Heart left ventricle (tissue), 16 donors: Measurements from ENCODE around the gene FGF6. TPM values are rescaled to one million over a fixed set of nuclear protein-coding genes. Genes with fewer than 3 reads are reported as not detected.

Experiments used
- ATAC-seq, 4 donors: fragments of 200-7000 bp; cut with Tn5 transposase; one replicate each; pipeline ENCODE4 v1.9.1; 2020 to 2022; ENCODE audit warnings: moderate library complexity in 4 of 4, mild to moderate bottlenecking in 3 of 4, moderate number of reproducible peaks in 1 of 4
- DNase-seq, 5 donors: peaks; one replicate each; pipeline ENCODE4 v3.0.0-alpha.2; 2020
- H3K27ac ChIP-seq, 12 donors: fragments of 200-600 bp; sonication (generic) in 4 of 12; one replicate each; pipeline versions ENCODE4 v1.5.0 to v1.8.0; 2016 to 2022; ENCODE audit warnings: mild to moderate bottlenecking in 2 of 12
- H3K27me3 ChIP-seq, 9 donors: fragments of 200-600 bp; sonication (generic) in 2 of 9; one replicate each; pipeline versions ENCODE4 v1.5.1 to v1.8.0; 2016 to 2022; ENCODE audit warnings: mild to moderate bottlenecking in 3 of 9
- H3K36me3 ChIP-seq, 9 donors: fragments of 200-600 bp; sonication (generic) in 2 of 9; one replicate each; pipeline versions ENCODE4 v1.5.0 to v1.8.0; 2018 to 2022; ENCODE audit warnings: mild to moderate bottlenecking in 2 of 9
- H3K4me1 ChIP-seq, 12 donors: fragments of 200-600 bp; sonication (generic) in 4 of 12; one replicate each; pipeline versions ENCODE4 v1.5.0 to v1.8.0; 2016 to 2022; ENCODE audit warnings: mild to moderate bottlenecking in 3 of 12
- H3K4me3 ChIP-seq, 12 donors: fragments of 200-600 bp; sonication (generic) in 4 of 12; one replicate each; pipeline versions ENCODE4 v1.5.0 to v1.8.0; 2017 to 2022; ENCODE audit warnings: mild to moderate bottlenecking in 9 of 12, moderate library complexity in 4 of 12
- H3K9me3 ChIP-seq, 12 donors: fragments of 200-600 bp; sonication (generic) in 4 of 12; one replicate each; pipeline versions ENCODE4 v1.5.0 to v1.8.0; 2016 to 2022; ENCODE audit warnings: mild to moderate bottlenecking in 1 of 12
- POLR2A ChIP-seq, 2 donors: fragments of 450-650 bp; IDR thresholded peaks; one replicate each; pipeline ENCODE4 v1.6.1; 2017; ENCODE audit warnings: antibody characterized with exemption in 2 of 2, mild to moderate bottlenecking in 2 of 2, moderate library complexity in 2 of 2
- WGBS, 4 donors: extraction: QIAGEN DNeasy Blood & Tissue Kit in 2 of 4; methylation state at CpG; one replicate each; pipeline versions ENCODE4 v1.1.5 to v1.1.7; 2013 to 2018; 5-methylcytosine and 5-hydroxymethylcytosine counted together
- intact Hi-C, 10 donors: fragments of 100-400 bp; cut with DNase I; formaldehyde crosslinking; loops; one replicate each; pipeline versions ENCODE4 v1.11.1 to v1.14.2; 2022
- polyA plus RNA-seq, 2 donors: library from polyadenylated mRNA; stranded (reverse); fragments of 200-250 nt; gene quantifications; one replicate each; pipeline ENCODE4 v1.2.3, GENCODE V29; 2013
- total RNA-seq, 9 donors: library from RNA; depleted of rRNA in 2 of 9; stranded (reverse); fragments of >200 nt in 2 of 9; fragmentation: NEBNext Ultra II Directional in 3 of 9; extraction: Animal tissue kit (Norgen Biotek cat#: 25700) in 3 of 9; gene quantifications; one replicate each; pipeline versions ENCODE4 v1.1.0 to v1.2.4, GENCODE V29; 2016 to 2023
- TF ChIP-seq, protein P1 (sequence below), 12 donors: fragments of 200-600 bp; sonication (generic) in 4 of 12; IDR thresholded peaks; one replicate each; pipeline versions ENCODE4 v1.5.0 to v1.8.0; 2018 to 2022; ENCODE audit warnings: antibody characterized with exemption in 12 of 12, mild to moderate bottlenecking in 5 of 12
- donor health status: ischemic (EF 13 %, LVEDD 7.1; RV severe dilation, severe dysfunction).
- donor health status: healthy with polysubstance abuse.
- donor health status: DM: no; HTN: yes; CAD: no.
- donor health status: DM: no; HTN: no; CAD: no.
- donor health status: ischemic (EF 25% LVEDD 6.9; RV normal size, moderate dysfunction).
- donor health status: ischemic (EF 25% LVEDD 5.7; RV mildly dilated, moderate dysfunction).
- donor health status: healthy.
- donor health status: DM: yes; HTN: yes; CAD: no.
- donor health status: ischemic (EF 35%, LVEDD 5.7; RV mildly dilated, moderate dysfunction).
- donor health status: nonischemic (EF 11% LVEDD 7.7; RV severe dilation, severe dysfunction).
- donor health status: DM: yes; HTN: yes; CAD: no.
- donor health status: PGD.
- donor health status: ischemic (EF 29% LVEDD 5.4; RV normal size, mild dysfunction).
- donor health status: nonischemic (EF 23%, LVEDD 6.1; RV moderate dilation, normal function).

FGF6 gene
- total and polyA plus RNA-seq, 11 donors = not detected

DNA sequence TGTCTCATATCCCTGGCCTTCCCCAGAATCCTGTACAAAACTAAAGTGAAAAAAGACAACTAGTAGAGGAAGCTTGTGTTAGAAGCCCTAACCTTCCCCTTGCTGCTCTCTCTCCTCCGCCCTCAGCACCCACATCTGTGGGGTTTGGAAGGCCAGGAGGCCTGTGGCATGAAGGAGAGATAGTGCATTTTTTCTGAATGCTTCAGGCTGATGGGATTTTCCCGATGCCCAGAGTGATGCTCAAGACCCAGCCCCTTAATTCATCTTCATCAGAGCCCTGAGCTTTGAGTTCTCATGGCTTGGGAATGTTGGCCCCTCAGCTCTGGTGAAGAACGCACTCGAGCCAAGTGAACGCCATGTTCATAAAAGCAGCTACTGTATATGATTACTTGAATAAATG lies 5.9 kb downstream of the FGF6 start:
- no peak for ATAC-seq
- no peak overlapping the region for H3K4me3 ChIP-seq
- no peaks in the 10 kb centered on the region for H3K36me3 ChIP-seq
- no peaks in the 10 kb centered on the region for H3K9me3 ChIP-seq
- H3K4me1 ChIP-seq = peaks cover 0 to 25% (median 9%) of the 10 kb centered on the region in 12 donors
- TF ChIP-seq POLR2A (IDR thresholded peaks at IDR 0.05) = no peak
- WGBS, 4 donors = 46 to 72% (median 71%) methylated on average over 5 of the region's 5 CpGs
- peaks cover 0 to 4% (median 0%) of the 10 kb centered on the region in 9 donors for H3K27me3 ChIP-seq
- intact Hi-C loops = no loop called here
- peak overlapping the region in 7 of 12 donors; percentile 2 to 69 (median 46) for H3K27ac ChIP-seq
- DNase-seq = no peak

DNA sequence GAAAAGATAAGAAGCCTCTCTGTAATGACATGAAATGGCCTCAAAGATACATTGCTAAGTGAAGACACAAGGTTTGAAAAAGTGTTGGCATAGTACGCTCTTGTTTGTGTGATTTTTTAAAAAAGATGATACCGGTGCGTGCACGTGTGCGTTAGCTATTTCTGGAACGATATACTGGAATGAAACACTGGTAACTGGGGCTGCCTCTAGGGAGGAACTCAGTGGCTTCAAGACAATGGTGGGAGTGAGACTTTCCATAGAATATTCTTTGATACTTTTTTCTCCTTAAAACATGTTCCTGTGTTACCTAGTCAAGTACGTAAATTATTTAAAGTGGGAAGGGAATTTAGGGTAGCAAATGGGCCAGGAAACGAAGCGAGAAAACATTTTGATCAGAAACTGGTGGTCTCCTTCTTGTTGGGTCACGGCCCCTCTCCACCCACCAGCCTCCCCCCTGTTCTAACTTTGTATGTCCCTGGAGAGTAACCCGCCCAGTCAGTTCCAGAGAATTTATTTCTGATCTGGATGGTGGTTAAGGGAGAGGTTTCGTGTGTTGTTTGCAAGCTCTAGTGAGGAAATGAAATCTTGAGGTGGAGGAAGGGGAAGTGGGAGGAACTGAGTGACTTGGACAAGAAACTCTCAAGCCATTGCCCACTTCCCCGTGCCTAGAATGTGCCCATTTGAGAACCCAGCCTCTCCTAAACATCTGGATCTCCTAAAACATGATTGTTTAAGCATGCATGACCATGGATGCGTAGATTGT lies 6.6 kb downstream of the FGF6 start:
- Histone ChIP-seq H3K27ac (peak overlapping the region in 7 of 12 donors; percentile 2 to 69 (median 46)), H3K9me3 (no peaks in the 10 kb centered on the region), H3K36me3 (no peaks in the 10 kb centered on the region), H3K27me3 (peaks cover 0 to 4% (median 0%) of the 10 kb centered on the region in 9 donors), H3K4me1 (peaks cover 0 to 25% (median 9%) of the 10 kb centered on the region in 12 donors), H3K4me3 (no peak overlapping the region)
- DNase-seq (no peak), ATAC-seq (peak in 1 of 4 donors; percentile 39)
- intact Hi-C loops = no loop called here
- 53 to 64% (median 61%) methylated on average over 14 of the region's 14 CpGs for WGBS, 4 donors
- no peak for TF ChIP-seq POLR2A (IDR thresholded peaks at IDR 0.05)
- TF ChIP-seq, protein P1, sequence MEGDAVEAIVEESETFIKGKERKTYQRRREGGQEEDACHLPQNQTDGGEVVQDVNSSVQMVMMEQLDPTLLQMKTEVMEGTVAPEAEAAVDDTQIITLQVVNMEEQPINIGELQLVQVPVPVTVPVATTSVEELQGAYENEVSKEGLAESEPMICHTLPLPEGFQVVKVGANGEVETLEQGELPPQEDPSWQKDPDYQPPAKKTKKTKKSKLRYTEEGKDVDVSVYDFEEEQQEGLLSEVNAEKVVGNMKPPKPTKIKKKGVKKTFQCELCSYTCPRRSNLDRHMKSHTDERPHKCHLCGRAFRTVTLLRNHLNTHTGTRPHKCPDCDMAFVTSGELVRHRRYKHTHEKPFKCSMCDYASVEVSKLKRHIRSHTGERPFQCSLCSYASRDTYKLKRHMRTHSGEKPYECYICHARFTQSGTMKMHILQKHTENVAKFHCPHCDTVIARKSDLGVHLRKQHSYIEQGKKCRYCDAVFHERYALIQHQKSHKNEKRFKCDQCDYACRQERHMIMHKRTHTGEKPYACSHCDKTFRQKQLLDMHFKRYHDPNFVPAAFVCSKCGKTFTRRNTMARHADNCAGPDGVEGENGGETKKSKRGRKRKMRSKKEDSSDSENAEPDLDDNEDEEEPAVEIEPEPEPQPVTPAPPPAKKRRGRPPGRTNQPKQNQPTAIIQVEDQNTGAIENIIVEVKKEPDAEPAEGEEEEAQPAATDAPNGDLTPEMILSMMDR (IDR thresholded peaks at IDR 0.05) = no peak

DNA sequence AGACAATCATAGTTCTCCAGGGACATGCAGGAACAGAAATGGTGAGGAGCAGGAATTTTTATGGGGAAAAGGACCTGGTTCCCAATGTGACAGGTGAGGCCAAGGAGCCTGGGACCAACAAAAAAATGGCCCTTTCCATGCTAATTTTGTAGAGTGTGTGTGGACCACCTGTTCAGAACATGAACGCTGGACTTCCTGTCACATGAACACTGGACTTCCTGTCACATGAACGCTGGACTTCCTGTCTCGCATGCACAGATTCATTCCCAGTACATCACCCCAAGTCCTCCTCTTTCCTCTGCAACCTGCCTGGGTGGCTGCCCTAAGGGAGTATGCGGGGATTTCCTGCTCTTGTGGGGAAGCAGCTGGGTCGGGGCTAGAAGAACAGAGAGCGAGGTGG lies 10.1 kb downstream of the FGF6 start:
- Histone ChIP-seq H3K27ac (no peak overlapping the region), H3K27me3 (no peaks in the 10 kb centered on the region), H3K4me1 (peaks cover 0 to 25% (median 8%) of the 10 kb centered on the region in 12 donors), H3K36me3 (no peaks in the 10 kb centered on the region), H3K4me3 (no peak overlapping the region), H3K9me3 (no peaks in the 10 kb centered on the region)
- ATAC-seq = no peak
- TF ChIP-seq POLR2A (IDR thresholded peaks at IDR 0.05) = no peak
- TF ChIP-seq, protein P1 (IDR thresholded peaks at IDR 0.05) = no peak
- no peak for DNase-seq
- intact Hi-C loops = no loop called here
- WGBS, 4 donors = 67 to 74% (median 72%) methylated on average over 6 of the region's 6 CpGs

DNA sequence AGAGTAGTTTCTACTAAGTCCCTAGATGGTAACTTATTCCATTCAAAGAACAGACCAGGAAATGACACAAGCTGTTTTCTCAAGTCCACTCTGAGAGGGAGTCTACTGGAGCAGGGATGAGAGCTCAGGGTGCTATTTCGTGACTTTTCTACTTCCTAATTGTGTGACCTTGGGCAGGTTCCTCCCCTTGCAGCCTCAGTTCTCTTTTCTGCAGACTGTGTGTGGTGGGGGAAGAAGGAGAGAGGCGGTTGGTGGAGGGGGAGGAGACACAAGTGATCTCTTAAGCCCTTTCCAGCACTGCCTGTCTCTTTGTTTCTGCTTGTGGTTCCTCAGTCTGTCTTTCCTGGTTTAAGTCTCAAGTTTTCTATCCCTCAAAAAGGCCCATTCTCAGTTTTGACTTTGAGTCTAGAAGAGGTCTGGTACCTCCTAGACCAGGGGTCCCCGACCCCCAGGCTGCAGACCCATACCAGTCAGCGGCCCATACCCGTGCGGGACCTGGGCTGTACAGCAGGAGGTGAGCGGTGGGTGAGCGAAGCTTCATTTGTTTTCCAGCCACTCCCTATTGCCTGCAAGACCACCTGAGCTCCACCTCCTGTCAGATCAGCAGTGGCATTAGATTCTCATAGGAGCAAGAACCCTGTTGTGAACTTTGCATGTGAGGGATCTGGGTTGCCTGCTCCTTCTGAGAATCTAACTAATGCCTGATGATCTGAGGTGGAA lies 10.7 kb downstream of the FGF6 start:
- DNase-seq (no peak), ATAC-seq (no peak)
- Histone ChIP-seq H3K4me3 (no peak overlapping the region), H3K4me1 (peaks cover 0 to 21% (median 7%) of the 10 kb centered on the region in 12 donors), H3K27ac (no peak overlapping the region), H3K9me3 (no peaks in the 10 kb centered on the region), H3K36me3 (no peaks in the 10 kb centered on the region), H3K27me3 (no peaks in the 10 kb centered on the region)
- TF ChIP-seq, protein P1 (IDR thresholded peaks at IDR 0.05) = no peak
- TF ChIP-seq POLR2A (IDR thresholded peaks at IDR 0.05) = no peak
- 86 to 96% (median 94%) methylated on average over 8 of the region's 8 CpGs for WGBS, 4 donors
- intact Hi-C loops = no loop called here
